GM12891 (cell line): ENCODE data around the gene DSCAM.

ENCODE experiments used
- DNase-seq: peaks from one replicate; pipeline ENCODE4 v3.0.0; 2011; ENCODE audit warnings: low spot score; ENCODE audit not compliant: insufficient read length
- FAIRE-seq: peaks from 2 replicates; lab custom pipeline; 2011; peaks lifted over from hg19 to GRCh38; lab: Jason Lieb, UNC
- PAX5 ChIP-seq: IDR thresholded peaks from 2 replicates; pipeline ENCODE4 v1.6.1; 2011; ENCODE audit warnings: low read length, moderate library complexity, mild to moderate bottlenecking; ENCODE audit not compliant: insufficient read depth, severe bottlenecking
- POLR2A ChIP-seq: IDR thresholded peaks from 2 replicates; pipeline ENCODE4 v1.6.1; 2011; ENCODE audit warnings: low read depth, low read length, control low read depth
- POLR2AphosphoS5 ChIP-seq: IDR thresholded peaks from 2 replicates; pipeline ENCODE4 v1.6.1; 2011; ENCODE audit warnings: low read depth, low read length, control low read depth
- POU2F2 ChIP-seq: IDR thresholded peaks from 2 replicates; pipeline ENCODE4 v1.6.1; 2011; ENCODE audit warnings: low read depth, mild to moderate bottlenecking, control low read depth, low read length, moderate library complexity
- SPI1 ChIP-seq: IDR thresholded peaks from 2 replicates; pipeline ENCODE4 v1.6.1; 2011; ENCODE audit warnings: low read depth, low read length, control low read depth
- TAF1 ChIP-seq: IDR thresholded peaks from 2 replicates; pipeline ENCODE4 v1.6.1; 2011; ENCODE audit warnings: low read depth, low read length, control low read depth

DSCAM gene

GRCh38 chr21:40792691-40793456 lies 54.1 kb downstream of the DSCAM start:
- TF ChIP-seq TAF1 (no peak), PAX5 (no peak), POLR2A (no peak), SPI1 (no peak), POU2F2 (no peak), POLR2AphosphoS5 (no peak)
- no peak for FAIRE-seq
- DNase-seq: no peak

DNA sequence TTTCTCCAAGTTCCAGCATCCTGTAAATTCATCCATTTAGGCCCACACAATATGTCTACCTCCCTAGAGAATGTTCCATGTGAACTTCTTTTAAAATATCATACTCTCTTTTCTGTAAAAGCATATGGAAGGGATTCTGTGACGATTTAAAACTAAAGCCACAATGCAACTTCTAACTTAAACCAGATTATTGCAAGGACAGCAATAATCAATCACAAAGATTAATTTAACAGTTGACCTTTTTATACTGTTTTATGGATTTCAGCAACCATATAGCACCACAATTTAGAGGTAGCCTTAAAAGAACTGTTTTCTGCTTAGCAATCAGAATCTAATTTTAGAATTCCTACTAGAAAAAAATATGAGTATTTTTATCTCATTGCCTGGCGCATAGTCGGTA lies 58.3 kb downstream of the DSCAM start:
- FAIRE-seq: no peak
- TF ChIP-seq POLR2AphosphoS5 (no peak), TAF1 (no peak), SPI1 (no peak), POU2F2 (no peak), PAX5 (no peak), POLR2A (no peak)
- no peak for DNase-seq

GRCh38 chr21:40783404-40783803 lies 63.6 kb downstream of the DSCAM start:
- no peak for FAIRE-seq
- no peak for TF ChIP-seq POLR2A
- no peak for TF ChIP-seq POU2F2
- TF ChIP-seq SPI1: no peak
- TF ChIP-seq POLR2AphosphoS5: no peak
- TF ChIP-seq PAX5: no peak
- no peak for TF ChIP-seq TAF1

DNA sequence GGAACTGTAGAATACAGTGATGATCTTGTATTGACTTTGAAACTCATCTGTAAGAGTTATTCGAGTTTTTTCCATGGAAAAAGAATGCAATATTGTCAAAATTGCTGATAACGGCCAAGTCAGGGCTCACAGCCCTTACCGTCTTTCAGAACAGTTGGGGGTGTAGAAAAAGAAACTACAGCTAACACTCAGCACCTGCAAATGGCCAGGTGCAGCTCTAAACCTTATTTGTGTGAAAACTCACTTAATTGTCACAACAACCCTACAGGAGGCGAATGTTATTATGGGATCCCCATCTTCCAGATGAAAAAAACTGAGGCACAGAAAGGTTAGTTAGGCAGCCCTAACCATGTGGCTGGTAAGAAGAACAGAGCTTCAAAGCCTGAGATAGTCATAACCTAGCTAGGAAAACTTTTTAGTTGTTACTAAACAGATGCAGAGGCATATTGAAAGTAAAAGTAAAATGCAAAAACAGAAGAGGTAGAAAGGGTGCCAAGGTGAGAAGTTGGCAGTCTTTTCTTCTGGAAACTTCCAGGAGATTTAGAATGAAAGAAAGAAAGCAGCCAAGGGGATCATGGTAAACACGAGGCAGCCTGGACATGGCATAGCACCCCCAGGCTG lies 76.4 kb downstream of the DSCAM start:
- no peak for DNase-seq
- FAIRE-seq: no peak
- TF ChIP-seq POU2F2: no peak
- no peak for TF ChIP-seq POLR2A
- TF ChIP-seq PAX5: no peak
- no peak for TF ChIP-seq SPI1
- no peak for TF ChIP-seq POLR2AphosphoS5
- TF ChIP-seq TAF1: no peak

More at GRCh38 chr21:40783404-40783803, 63.6 kb downstream of the DSCAM start:
- DNase-seq: no peak

DNA sequence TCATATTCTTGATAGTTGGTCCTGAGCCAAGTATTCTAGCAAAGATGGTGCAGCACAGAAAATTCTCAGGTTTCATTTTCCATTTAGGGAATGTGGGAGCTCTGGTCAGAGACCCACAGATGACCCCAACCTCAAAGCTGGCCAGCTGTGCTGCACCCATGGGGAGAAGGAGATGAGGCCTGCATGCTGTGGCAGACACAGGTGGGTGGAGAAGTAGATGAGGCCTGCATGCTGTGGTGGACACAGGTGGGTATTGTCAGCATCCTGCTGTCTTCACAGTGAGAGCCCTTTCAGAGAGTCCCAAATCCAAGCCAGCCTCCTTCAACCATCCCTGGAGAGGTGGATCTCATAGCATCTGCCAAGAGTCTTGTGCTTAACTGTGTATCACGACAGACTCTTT lies 77.7 kb downstream of the DSCAM start:
- no peak for DNase-seq
- TF ChIP-seq POLR2A: no peak
- FAIRE-seq: no peak

DNA sequence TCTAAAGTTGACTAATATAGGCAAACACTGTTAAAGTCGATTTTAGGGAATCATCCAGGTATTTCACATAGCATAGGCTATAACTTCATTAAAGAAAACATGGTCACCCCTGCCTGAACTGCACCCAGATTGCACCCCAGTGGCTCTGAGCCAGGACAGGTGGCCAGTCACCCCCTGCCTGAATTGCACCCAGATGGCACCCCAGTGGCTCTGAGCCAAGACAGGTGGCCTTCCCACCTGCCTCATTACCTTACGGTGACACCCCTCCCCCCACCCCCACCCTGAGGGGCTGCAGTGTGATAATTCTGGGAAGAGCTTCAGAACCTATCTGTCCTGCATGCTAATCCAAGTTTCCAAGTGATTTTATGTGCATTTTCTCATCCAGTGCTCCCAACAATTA lies 78.9 kb downstream of the DSCAM start:
- no peak for TF ChIP-seq POLR2AphosphoS5
- TF ChIP-seq POU2F2: no peak
- TF ChIP-seq PAX5: no peak
- FAIRE-seq: no peak
- no peak for DNase-seq

GRCh38 chr21:40766381-40766780 lies 80.6 kb downstream of the DSCAM start:
- TF ChIP-seq POU2F2 (no peak), POLR2AphosphoS5 (no peak), PAX5 (no peak), TAF1 (no peak), SPI1 (no peak), POLR2A (no peak)
- FAIRE-seq: no peak
- no peak for DNase-seq

DNA sequence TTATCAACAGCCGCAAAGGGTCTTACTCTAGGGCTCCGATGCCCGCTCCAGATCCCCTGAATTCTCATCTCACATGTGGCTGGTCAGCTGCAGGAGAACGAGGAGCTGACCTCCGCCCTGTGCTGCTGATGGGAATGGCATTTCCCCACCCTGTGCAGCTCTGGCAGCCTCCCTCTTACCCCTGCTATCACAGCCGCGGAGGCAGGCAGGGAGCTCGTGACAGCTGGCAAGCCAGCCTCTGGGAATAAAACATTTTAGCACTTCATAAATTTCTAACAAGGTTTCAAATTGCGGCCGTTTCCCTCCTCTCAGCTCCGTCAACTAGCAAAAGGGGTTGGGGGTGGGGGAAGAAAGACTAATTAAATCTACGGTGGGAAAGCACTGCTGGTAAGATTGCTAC lies 81.1 kb downstream of the DSCAM start:
- FAIRE-seq: no peak
- TF ChIP-seq POLR2AphosphoS5 (no peak), PAX5 (no peak), SPI1 (no peak), POU2F2 (no peak), TAF1 (no peak), POLR2A (no peak)

DNA sequence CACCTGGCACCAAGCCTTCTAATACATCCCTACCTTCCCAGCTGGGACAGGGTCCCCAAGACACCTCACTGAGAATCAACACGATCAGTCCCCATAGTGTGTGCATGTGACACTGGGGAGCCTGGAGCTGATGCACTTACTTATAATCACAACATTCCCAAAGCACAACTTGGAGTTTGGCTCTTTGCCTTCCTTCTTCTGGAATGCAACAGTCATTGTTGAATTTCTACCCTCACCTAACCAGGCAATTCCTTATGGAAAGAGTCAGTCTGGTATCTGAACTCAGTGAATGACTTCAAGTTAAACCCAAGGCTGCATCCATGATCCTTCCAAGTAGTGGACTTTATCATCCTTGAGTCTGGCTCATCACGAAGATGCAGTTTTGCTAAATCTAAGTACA lies 86.1 kb downstream of the DSCAM start:
- FAIRE-seq: no peak
- DNase-seq: no peak
- TF ChIP-seq POLR2A (no peak), POU2F2 (no peak)

More for the DNA sequence above, 81.1 kb downstream of the DSCAM start:
- DNase-seq: no peak

- FAIRE-seq (no peak), DNase-seq (no peak)
- TF ChIP-seq SPI1 (no peak), POU2F2 (no peak), POLR2AphosphoS5 (no peak), TAF1 (no peak), POLR2A (no peak), PAX5 (no peak)
These were observed 87.9 kb downstream of the DSCAM start for GRCh38 chr21:40759061-40759460.
